ENCODE measurements around the gene APP. TPM values are rescaled to one million over a fixed set of nuclear protein-coding genes. Genes with fewer than 3 reads are reported as not detected.

The APP gene
- total RNA-seq, 2 experiments from 2014 or later: 0.55 TPM; not detected in 1

GRCh38 chr21:25934771-25935224 is 235.8 kb downstream of the APP start:
- DNase-seq (ENCODE audit: low spot score): no peak
- CTCF ChIA-PET (ENCODE audit: unreplicated experiment): no interaction called here
- intact Hi-C loops (cut with micrococcal nuclease; ENCODE audit: unreplicated experiment): no loop called here

GRCh38 chr21:25934130-25934529 is 236.4 kb downstream of the APP start:
- DNase-seq (ENCODE audit: low spot score): no peak
- intact Hi-C loops (cut with micrococcal nuclease; ENCODE audit: unreplicated experiment): no loop called here
- H3K9me3 ChIP-seq (ENCODE audit: low read length): no peaks in the 10 kb centered on the region
- ChIA-PET POLR2A (interaction anchor here (0.6 to 1.7 kb wide), 2 partner anchors 9 to 20 kb away, joined by 3 read pairs; no protein-coding TSS in a partner anchor), CTCF (ENCODE audit: unreplicated experiment) (no interaction called here)
- no peak overlapping the region for H3K4me3 ChIP-seq (ENCODE audit: low read depth, low read length, poor library complexity, severe bottlenecking)
- no peaks in the 10 kb centered on the region for H4K20me1 ChIP-seq (ENCODE audit: insufficient read depth, low read length)
- no peaks in the 10 kb centered on the region for H3K79me2 ChIP-seq (ENCODE audit: insufficient read depth, low read depth, low read length)
- no peak overlapping the region for H2AFZ ChIP-seq (ENCODE audit: low read length)
- no peaks in the 10 kb centered on the region for H3K4me1 ChIP-seq (ENCODE audit: insufficient read depth, low read length, poor library complexity, severe bottlenecking)
- no peaks in the 10 kb centered on the region for H3K9me2 ChIP-seq (ENCODE audit: insufficient read depth, low read length)
- H3K4me2 ChIP-seq (ENCODE audit: low read length): no peak overlapping the region
- no TSS peak for BruUV-seq (replicated peaks)
- H3K36me3 ChIP-seq (ENCODE audit: insufficient read depth, low read length): no peaks in the 10 kb centered on the region
- TF ChIP-seq EZH2phosphoT487 (IDR thresholded peaks at IDR 0.05; ENCODE audit: borderline replicate concordance, low read depth, low read length) (no peak), CTCF (conservative IDR thresholded peaks at IDR 0.05; ENCODE audit: low read length) (no peak)
- no peak overlapping the region for H3K27ac ChIP-seq (ENCODE audit: low read depth, low read length, poor library complexity, severe bottlenecking)

More at GRCh38 chr21:25934771-25935224, 235.8 kb downstream of the APP start:
- H3K36me3 ChIP-seq (ENCODE audit: insufficient read depth, low read length): no peaks in the 10 kb centered on the region
- no peak overlapping the region for H3K4me3 ChIP-seq (ENCODE audit: low read depth, low read length, poor library complexity, severe bottlenecking)
- H3K27ac ChIP-seq (ENCODE audit: low read depth, low read length, poor library complexity, severe bottlenecking): no peak overlapping the region
- no peaks in the 10 kb centered on the region for H3K4me1 ChIP-seq (ENCODE audit: insufficient read depth, low read length, poor library complexity, severe bottlenecking)
- H3K79me2 ChIP-seq (ENCODE audit: insufficient read depth, low read depth, low read length): no peaks in the 10 kb centered on the region
- no peak overlapping the region; the same call in 1 of the 2 replicates for H2AFZ ChIP-seq (ENCODE audit: low read length)
- TF ChIP-seq EZH2phosphoT487 (IDR thresholded peaks at IDR 0.05; ENCODE audit: borderline replicate concordance, low read depth, low read length): no peak
- no peaks in the 10 kb centered on the region for H3K9me2 ChIP-seq (ENCODE audit: insufficient read depth, low read length)
- no peaks in the 10 kb centered on the region for H3K9me3 ChIP-seq (ENCODE audit: low read length)
- no TSS peak for BruUV-seq (replicated peaks)
- no peaks in the 10 kb centered on the region for H4K20me1 ChIP-seq (ENCODE audit: insufficient read depth, low read length)
- H3K4me2 ChIP-seq (ENCODE audit: low read length): no peak overlapping the region
- POLR2A ChIA-PET: interaction anchor here (0.6 to 1.7 kb wide), 4 partner anchors 8 to 441 kb away, joined by 3 read pairs; no protein-coding TSS in a partner anchor

GRCh38 chr21:25931765-25932164 is 238.8 kb downstream of the APP start:
- no peak overlapping the region for H3K4me2 ChIP-seq (ENCODE audit: low read length)
- H3K4me1 ChIP-seq (ENCODE audit: insufficient read depth, low read length, poor library complexity, severe bottlenecking): no peaks in the 10 kb centered on the region
- H3K27ac ChIP-seq (ENCODE audit: low read depth, low read length, poor library complexity, severe bottlenecking): no peak overlapping the region
- TF ChIP-seq EZH2phosphoT487 (IDR thresholded peaks at IDR 0.05; ENCODE audit: borderline replicate concordance, low read depth, low read length) (no peak), CTCF (conservative IDR thresholded peaks at IDR 0.05; ENCODE audit: low read length) (no peak)
- POLR2A ChIA-PET: interaction anchor here (0.9 kb wide), 1 partner anchor 124 kb away, joined by 3 read pairs; no protein-coding TSS in a partner anchor
- no peak overlapping the region for H3K4me3 ChIP-seq (ENCODE audit: low read depth, low read length, poor library complexity, severe bottlenecking)
- no peaks in the 10 kb centered on the region for H3K36me3 ChIP-seq (ENCODE audit: insufficient read depth, low read length)
- no peaks in the 10 kb centered on the region for H4K20me1 ChIP-seq (ENCODE audit: insufficient read depth, low read length)
- no TSS peak for BruUV-seq (replicated peaks)
- H2AFZ ChIP-seq (ENCODE audit: low read length): no peak overlapping the region
- DNase-seq (ENCODE audit: low spot score): no peak
- intact Hi-C loops (cut with micrococcal nuclease; ENCODE audit: unreplicated experiment): no loop called here
- H3K79me2 ChIP-seq (ENCODE audit: insufficient read depth, low read depth, low read length): no peaks in the 10 kb centered on the region
- no peaks in the 10 kb centered on the region for H3K9me2 ChIP-seq (ENCODE audit: insufficient read depth, low read length)
- H3K9me3 ChIP-seq (ENCODE audit: low read length): no peaks in the 10 kb centered on the region
- CTCF ChIA-PET (ENCODE audit: unreplicated experiment): no interaction called here
